GM12891 (cell line): Measurements from ENCODE around the gene TEAD4.

Source experiments
- POLR2A ChIP-seq: IDR thresholded peaks from 2 replicates; pipeline ENCODE4 v1.6.1; 2011; ENCODE audit warnings: low read depth, low read length, control low read depth
- POLR2AphosphoS5 ChIP-seq: IDR thresholded peaks from 2 replicates; pipeline ENCODE4 v1.6.1; 2011; ENCODE audit warnings: low read depth, low read length, control low read depth

DNA sequence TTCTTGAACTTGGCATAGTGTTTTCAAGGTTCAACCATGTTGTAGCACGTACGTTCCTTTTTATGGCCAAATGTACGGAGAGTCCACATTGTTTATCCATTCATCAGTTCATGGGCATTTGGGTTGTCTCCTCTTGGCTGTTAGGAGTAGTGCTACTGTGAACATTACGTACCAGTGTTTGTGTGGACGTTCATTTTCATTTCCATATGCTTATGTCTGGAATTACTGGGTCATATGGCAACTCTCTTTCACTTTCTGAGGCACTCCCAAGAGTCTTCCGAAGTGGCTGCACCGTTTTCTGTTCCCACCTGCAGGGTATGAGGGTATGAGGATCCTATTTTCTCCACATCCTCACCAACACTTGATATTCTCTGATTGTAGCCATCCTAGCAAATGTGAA, 68.9 kb downstream of the TEAD4 start:
- TF ChIP-seq POLR2AphosphoS5 (no peak), POLR2A (no peak)
